HEK293T (cell line): ENCODE results near the gene NLRP8.

Source experiments
- BHLHE40 ChIP-seq: fragments of 450-650 bp; IDR thresholded peaks from 2 replicates; pipeline ENCODE4 v1.6.1; 2016; ENCODE audit warnings: mild to moderate bottlenecking, moderate library complexity, borderline replicate concordance
- HDGF ChIP-seq: fragments of 450-650 bp; IDR thresholded peaks from 2 replicates; pipeline ENCODE4 v1.6.1; 2017; ENCODE audit warnings: antibody characterized with exemption, borderline replicate concordance
- SP1 ChIP-seq: fragments of 450-650 bp; IDR thresholded peaks from 2 replicates; pipeline ENCODE4 v1.6.1; 2017
- SUZ12 ChIP-seq: fragments of 450-650 bp; IDR thresholded peaks from 2 replicates; pipeline ENCODE4 v1.6.1; 2016; ENCODE audit warnings: mild to moderate bottlenecking
- TARDBP ChIP-seq: fragments of 450-650 bp; IDR thresholded peaks from 2 replicates; pipeline ENCODE4 v1.6.1; 2016
- ZNF384 ChIP-seq: fragments of 450-650 bp; IDR thresholded peaks from 2 replicates; pipeline ENCODE4 v1.6.1; 2016

- TF ChIP-seq BHLHE40, result no peak
- no peak for TF ChIP-seq ZNF384
- no peak for TF ChIP-seq HDGF
- TF ChIP-seq SUZ12, result no peak
- no peak for TF ChIP-seq TARDBP
- no peak for TF ChIP-seq SP1
Observed at GRCh38 chr19:55907286-55907685, 40.3 kb upstream of the NLRP8 start.
